Measurements from ENCODE around the gene CT47A1.
"Not testable (repeated sequence)": the region's sequence is repeated elsewhere in the genome, so short reads cannot be mapped to it uniquely, and the experiment has no call there.

GRCh38 chrX:120985660-120986059, at the start of gene CT47A1:
- TF ChIP-seq CTCF (IDR thresholded peaks at IDR 0.05); POLR2AphosphoS5 (IDR thresholded peaks at IDR 0.05; ENCODE audit: low read depth, low read length); TCF7L2 (IDR thresholded peaks at IDR 0.05; ENCODE audit: low read depth, low read length): not testable (repeated sequence)
